Right lobe of liver (tissue), 4 donors: ENCODE data around the gene FAM76B.

Source experiments
- CTCF ChIP-seq, 4 donors: fragments of 200-600 bp in 3 of 4; fragments of 450-650 bp in 1 of 4; IDR thresholded peaks; one replicate each; pipeline versions ENCODE4 v1.5.1 to v1.8.0; 2016 to 2022; ENCODE audit warnings: antibody characterized with exemption in 4 of 4, mild to moderate bottlenecking in 2 of 4
- POLR2A ChIP-seq: fragments of 450-650 bp; IDR thresholded peaks from one replicate; pipeline ENCODE4 v1.6.1; 2017; ENCODE audit warnings: antibody characterized with exemption, mild to moderate bottlenecking
- donor health status: DM: no; HTN: no; CAD: no.
- donor health status: DM: no; HTN: no; CAD: no.
- donor health status: DM: no; HTN: yes; CAD: no.

- TF ChIP-seq CTCF (IDR thresholded peaks at IDR 0.05) (no peak), POLR2A (no peak)
Measured at GRCh38 chr11:95736355-95736754, 53.2 kb downstream of the FAM76B start.
